GM06990 (cell line): ENCODE results near the gene PSMD3.
A peak's percentile ranks its signal among the peaks of the same experiment; 100 is the strongest.

Source experiments
- DNase-seq: peaks from one replicate; pipeline ENCODE4 v3.0.0-alpha.2; 2011; ENCODE audit not compliant: insufficient read length; ENCODE audit errors: extremely low read depth
- H3K27me3 ChIP-seq: replicated peaks from 2 replicates; pipeline ENCODE4 v1.6.0; 2011; ENCODE audit warnings: low read length; ENCODE audit not compliant: control insufficient read depth, insufficient read depth
- H3K36me3 ChIP-seq: 2 replicates; pipeline ENCODE4 v1.5.1; 2011; ENCODE audit warnings: low read length; ENCODE audit not compliant: control insufficient read depth, insufficient read depth
- H3K4me3 ChIP-seq: replicated peaks from 2 replicates; pipeline ENCODE4 v1.5.1; 2011; ENCODE audit warnings: low read depth, mild to moderate bottlenecking, control low read depth, low read length
- TF ChIP-seq, protein P1 (sequence below): IDR thresholded peaks from 2 replicates; pipeline ENCODE4 v1.5.1; 2011; ENCODE audit warnings: low read length, control low read depth, mild to moderate bottlenecking, inconsistent platforms; ENCODE audit not compliant: insufficient read depth, poor library complexity, severe bottlenecking

The PSMD3 gene

DNA sequence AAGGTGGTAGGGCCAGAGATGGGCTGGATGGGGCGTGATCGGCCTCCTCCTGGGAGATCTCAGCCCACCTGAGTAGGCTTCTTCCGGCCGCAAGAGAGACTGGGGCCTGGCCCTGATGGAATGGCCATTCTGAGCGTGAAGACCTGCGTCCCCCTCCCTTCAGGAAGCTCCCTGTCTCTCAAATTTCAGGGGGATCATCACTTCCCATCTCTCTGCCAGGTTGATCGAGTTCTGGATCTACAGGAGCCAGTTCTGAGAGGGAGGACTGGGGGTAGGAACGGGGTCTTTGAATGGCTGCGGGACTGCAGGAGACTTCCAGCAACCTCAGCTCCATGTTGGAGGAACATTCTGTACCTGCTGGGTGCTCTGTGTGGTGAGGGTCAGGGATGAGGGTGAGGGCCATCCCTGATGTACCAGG is 27.1 kb upstream of the PSMD3 start:
- H3K4me3 ChIP-seq: peak overlapping the region; percentile 47
- no peak for DNase-seq
- H3K27me3 ChIP-seq: no peaks in the 10 kb centered on the region
- TF ChIP-seq, protein P1, sequence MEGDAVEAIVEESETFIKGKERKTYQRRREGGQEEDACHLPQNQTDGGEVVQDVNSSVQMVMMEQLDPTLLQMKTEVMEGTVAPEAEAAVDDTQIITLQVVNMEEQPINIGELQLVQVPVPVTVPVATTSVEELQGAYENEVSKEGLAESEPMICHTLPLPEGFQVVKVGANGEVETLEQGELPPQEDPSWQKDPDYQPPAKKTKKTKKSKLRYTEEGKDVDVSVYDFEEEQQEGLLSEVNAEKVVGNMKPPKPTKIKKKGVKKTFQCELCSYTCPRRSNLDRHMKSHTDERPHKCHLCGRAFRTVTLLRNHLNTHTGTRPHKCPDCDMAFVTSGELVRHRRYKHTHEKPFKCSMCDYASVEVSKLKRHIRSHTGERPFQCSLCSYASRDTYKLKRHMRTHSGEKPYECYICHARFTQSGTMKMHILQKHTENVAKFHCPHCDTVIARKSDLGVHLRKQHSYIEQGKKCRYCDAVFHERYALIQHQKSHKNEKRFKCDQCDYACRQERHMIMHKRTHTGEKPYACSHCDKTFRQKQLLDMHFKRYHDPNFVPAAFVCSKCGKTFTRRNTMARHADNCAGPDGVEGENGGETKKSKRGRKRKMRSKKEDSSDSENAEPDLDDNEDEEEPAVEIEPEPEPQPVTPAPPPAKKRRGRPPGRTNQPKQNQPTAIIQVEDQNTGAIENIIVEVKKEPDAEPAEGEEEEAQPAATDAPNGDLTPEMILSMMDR: no peak
- H3K36me3 ChIP-seq: no peaks in the 10 kb centered on the region

DNA sequence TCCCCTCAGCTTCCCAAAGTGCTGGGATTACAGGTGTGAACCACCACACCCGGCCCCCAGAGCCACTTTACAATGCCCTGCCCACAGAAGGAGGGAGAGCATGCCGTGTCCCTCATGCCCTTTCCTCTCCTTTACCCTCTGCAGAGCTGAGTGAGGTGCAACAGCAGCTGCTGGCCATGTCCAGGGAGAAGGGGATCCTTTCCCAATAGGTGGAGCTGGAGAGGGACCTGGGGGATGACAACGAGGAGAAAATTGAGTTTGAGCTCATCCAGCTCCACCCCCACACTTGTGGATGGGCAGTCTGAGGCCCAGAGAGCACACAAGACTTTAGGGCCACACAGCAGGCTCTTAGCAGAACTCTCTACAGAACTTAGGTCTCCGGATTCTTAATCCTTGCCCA is 25.7 kb upstream of the PSMD3 start:
- H3K27me3 ChIP-seq: no peaks in the 10 kb centered on the region
- TF ChIP-seq, protein P1: no peak
- DNase-seq: no peak
- H3K36me3 ChIP-seq: no peaks in the 10 kb centered on the region
- H3K4me3 ChIP-seq: no peak overlapping the region

DNA sequence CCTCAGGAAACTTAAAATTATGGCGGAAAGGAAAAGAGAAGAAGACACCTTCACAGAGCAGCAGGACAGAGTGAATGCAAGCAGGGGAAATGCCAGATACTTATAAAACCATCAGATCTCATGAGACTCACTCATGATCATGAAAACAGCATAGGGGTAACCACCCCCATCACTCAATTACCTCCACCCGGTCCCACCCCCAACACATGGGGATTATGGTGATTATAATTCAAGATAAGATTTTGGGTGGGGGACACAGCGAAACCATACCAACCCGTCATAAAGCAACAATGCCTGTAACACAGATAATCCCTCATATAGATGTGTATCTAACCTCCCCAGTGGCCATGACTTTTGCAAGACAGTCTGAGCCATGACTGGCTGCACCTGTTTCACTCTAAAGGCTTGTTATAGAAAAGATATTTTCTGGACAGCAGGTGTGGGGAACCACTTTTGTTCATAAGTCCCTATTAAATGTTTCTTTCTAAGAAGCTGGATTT is 24.8 kb upstream of the PSMD3 start:
- no peak overlapping the region for H3K4me3 ChIP-seq

DNA sequence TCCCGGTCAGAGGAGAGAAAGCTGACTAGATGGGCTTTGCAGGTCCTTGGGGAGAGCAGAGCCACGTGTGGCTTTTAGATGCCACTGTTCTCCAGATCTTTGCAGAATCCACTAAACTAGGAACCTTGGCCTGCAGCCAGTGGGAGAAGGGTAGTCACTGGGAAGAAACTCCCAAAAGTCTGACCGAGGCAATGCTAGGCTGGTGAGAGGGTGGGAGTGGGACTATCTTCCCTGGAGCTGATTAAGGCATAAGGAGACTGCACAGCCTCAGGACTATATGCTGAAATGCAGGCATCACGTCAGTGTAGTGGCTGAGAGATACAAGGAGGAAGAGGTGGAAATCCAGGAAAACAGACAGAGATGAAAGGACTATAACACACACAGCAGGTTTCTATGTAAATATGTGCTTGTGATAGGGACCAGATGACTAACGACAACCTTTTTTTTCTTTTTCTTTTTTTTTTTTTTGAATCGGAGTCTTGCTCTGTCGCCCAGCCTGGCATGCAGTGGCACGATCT is 20.0 kb upstream of the PSMD3 start:
- TF ChIP-seq, protein P1: no peak
- H3K27me3 ChIP-seq: peaks cover 2% of the 10 kb centered on the region; the same call in 1 of the 2 replicates
- no peak overlapping the region for H3K4me3 ChIP-seq
- no peak for DNase-seq
- no peaks in the 10 kb centered on the region for H3K36me3 ChIP-seq

More for the DNA sequence above, 24.8 kb upstream of the PSMD3 start:
- Histone ChIP-seq H3K27me3 (no peaks in the 10 kb centered on the region), H3K36me3 (no peaks in the 10 kb centered on the region)
- DNase-seq: no peak
- TF ChIP-seq, protein P1: no peak

DNA sequence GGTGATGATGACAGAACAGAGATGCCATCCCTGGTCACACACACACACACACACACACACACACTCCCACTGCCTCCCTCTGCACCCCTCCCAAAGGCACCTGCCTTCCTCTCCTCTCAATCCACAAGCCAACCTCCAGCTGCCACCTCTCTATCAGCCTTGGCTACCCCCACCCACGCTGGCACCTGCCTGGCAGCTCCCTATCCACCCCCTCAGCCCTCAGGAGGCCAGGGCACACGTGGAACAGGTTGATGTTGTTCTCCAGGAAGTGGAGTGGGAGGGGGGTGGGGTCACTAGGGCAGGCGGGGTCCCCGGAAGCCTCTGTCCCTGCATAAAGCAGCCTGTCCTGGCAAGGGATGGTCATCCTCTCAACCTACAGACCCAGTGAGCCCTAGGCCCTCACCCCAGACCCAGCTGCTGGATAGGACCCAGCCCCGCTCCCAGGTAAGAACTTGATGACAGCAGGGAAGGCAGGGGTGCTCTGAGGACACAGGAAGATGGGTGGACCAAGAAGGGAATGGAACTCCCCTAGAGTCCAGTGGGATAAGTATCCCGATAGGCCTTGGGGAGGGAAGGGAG is 17.9 kb upstream of the PSMD3 start, which contains the start of gene GSDMA:
Gene GSDMA, plus strand, starts transcription at position 363 of the 579 bp plus-strand sequence. CDS start 2,684 bp downstream, outside the sequence.
- Histone ChIP-seq H3K36me3 (no peaks in the 10 kb centered on the region), H3K4me3 (no peak within 1 kb of the TSS), H3K27me3 (peaks cover 2% of the 10 kb centered on the region; the same call in 1 of the 2 replicates)
- TF ChIP-seq, protein P1: no peak
- no peak for DNase-seq
